Loucy (cell line): ENCODE results near the gene MLEC.

Source experiments
- CTCF ChIP-seq: fragments of 200-600 bp; sonication (generic); conservative IDR thresholded peaks from 2 replicates; pipeline ENCODE4 v1.5.1; 2014; ENCODE audit warnings: mild to moderate bottlenecking, antibody characterized with exemption, low read length
- EZH2phosphoT487 ChIP-seq: fragments of 200-600 bp; IDR thresholded peaks from 2 replicates; pipeline ENCODE4 v1.6.1; 2018; ENCODE audit warnings: antibody characterized with exemption, mild to moderate bottlenecking, moderate library complexity, borderline replicate concordance

DNA sequence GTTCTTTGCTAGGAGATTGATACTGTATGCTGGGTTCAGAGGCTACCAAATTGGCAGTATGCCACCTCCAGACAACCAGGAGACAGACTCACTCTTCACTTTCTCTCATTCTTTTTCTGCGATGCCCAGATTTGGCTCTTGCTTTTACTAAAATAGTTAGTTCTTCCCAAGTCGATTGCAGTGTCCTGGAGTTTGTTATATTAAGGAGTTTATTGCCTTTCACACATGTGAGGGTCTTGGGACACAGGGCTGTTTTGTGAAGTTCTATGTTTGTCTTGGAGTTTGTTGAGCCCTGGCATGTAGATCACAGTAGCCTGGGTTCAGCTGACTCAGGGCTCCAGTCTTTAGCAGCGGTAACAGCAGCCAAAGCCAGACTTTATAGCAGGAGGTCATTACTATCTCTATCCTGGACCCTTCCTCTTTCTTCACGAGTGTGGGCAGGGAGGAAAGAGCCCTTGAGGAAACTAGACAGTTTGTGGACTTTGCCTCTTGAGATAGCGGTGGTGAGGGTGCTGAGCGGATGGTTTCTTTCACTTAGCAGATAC is 1.6 kb downstream of the MLEC start:
- TF ChIP-seq CTCF (no peak), EZH2phosphoT487 (no peak)
